ENCODE data around the gene CNGA2. TPM values are rescaled to one million over a fixed set of nuclear protein-coding genes. Genes with fewer than 3 reads are reported as not detected.
A peak's percentile ranks its signal among the peaks of the same experiment; 100 is the strongest.

Gene CNGA2
- not detected for total RNA-seq

DNA sequence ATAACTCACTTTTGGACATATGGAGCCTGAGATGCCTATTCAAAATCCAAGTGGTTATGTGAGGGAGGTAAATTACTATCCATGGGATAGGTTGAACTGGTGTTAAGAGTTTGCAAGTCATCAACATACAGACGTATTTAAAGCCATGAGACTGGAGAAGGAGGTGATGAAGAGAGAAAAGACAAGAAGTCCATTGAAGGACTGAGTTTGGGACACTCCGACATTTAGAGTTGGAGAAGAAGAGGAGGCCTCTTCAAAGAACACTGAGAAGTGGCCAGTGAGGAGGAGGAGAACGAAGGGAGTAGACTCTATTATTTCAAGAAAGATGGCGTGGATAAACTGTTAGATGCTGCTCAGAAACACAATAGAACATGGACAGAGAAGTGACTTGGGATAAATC lies at the start of gene CNGA2:
CNGA2 (plus strand) TSS at position 301 of the 400 bp plus-strand sequence. CDS start 3,738 bp downstream, outside the sequence.
- Histone ChIP-seq H3K4me1 (no peaks in the 10 kb centered on the region), H3K27me3 (no peaks in the 10 kb centered on the region), H3K36me3 (no peaks in the 10 kb centered on the region), H3K4me3 (no peak within 1 kb of the TSS), H3K27ac (no peak within 1 kb of the TSS), H3K9me3 (no peaks in the 10 kb centered on the region)
- no peak for DNase-seq (ENCODE audit: low spot score)
- TF ChIP-seq, protein P1, sequence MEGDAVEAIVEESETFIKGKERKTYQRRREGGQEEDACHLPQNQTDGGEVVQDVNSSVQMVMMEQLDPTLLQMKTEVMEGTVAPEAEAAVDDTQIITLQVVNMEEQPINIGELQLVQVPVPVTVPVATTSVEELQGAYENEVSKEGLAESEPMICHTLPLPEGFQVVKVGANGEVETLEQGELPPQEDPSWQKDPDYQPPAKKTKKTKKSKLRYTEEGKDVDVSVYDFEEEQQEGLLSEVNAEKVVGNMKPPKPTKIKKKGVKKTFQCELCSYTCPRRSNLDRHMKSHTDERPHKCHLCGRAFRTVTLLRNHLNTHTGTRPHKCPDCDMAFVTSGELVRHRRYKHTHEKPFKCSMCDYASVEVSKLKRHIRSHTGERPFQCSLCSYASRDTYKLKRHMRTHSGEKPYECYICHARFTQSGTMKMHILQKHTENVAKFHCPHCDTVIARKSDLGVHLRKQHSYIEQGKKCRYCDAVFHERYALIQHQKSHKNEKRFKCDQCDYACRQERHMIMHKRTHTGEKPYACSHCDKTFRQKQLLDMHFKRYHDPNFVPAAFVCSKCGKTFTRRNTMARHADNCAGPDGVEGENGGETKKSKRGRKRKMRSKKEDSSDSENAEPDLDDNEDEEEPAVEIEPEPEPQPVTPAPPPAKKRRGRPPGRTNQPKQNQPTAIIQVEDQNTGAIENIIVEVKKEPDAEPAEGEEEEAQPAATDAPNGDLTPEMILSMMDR (IDR thresholded peaks at IDR 0.05) = no peak

DNA sequence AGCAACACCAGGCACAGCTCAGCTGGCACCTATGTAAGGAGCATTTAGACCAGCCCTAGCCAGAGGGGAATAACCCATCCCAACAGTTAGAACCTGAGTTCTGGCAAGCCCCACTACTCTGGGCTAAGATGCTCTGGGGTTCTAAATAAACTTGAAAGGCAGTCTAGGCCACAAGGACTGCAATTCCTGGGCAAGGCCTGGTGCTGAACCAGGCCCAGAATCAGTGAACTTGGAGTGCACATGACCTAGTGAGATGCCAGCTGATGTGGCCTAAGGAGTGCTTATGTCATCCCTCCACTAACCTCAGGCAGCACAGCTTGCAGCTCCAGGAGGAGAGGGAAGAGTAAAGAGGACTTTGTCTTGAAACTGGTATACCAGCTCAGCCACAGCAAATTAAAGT lies 46.9 kb upstream of the CNGA2 start:
- peak; percentile 38 for DNase-seq (ENCODE audit: low spot score)
- Histone ChIP-seq H3K36me3 (no peaks in the 10 kb centered on the region), H3K4me1 (no peaks in the 10 kb centered on the region), H3K27me3 (no peaks in the 10 kb centered on the region), H3K4me3 (no peak overlapping the region), H3K27ac (no peak overlapping the region), H3K9me3 (no peaks in the 10 kb centered on the region)
- TF ChIP-seq, protein P1 (IDR thresholded peaks at IDR 0.05) = no peak

DNA sequence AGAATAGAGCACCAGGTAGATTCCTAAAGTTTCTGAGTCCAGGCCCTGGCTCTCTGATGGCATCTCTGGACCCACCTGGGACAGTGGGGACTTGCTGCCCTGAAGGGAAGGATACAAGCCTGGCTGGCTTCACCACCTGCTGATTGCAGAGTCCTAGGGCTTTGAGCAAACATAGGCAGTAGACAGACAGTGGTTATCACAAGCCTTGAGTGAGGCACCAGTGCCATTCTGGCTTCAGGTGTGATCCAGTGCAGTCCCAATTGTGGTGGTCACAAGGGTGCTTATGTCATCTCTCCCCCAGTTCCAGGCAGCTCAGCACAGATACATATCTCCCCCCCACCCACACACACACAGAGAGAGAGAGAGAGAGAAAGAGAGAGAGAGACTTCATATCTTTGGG lies 45.9 kb upstream of the CNGA2 start:
- Histone ChIP-seq H3K4me3 (no peak overlapping the region), H3K9me3 (no peaks in the 10 kb centered on the region), H3K4me1 (no peaks in the 10 kb centered on the region), H3K27ac (no peak overlapping the region), H3K27me3 (no peaks in the 10 kb centered on the region), H3K36me3 (no peaks in the 10 kb centered on the region)
- no peak for DNase-seq (ENCODE audit: low spot score)
- TF ChIP-seq, protein P1 (IDR thresholded peaks at IDR 0.05) = no peak

DNA sequence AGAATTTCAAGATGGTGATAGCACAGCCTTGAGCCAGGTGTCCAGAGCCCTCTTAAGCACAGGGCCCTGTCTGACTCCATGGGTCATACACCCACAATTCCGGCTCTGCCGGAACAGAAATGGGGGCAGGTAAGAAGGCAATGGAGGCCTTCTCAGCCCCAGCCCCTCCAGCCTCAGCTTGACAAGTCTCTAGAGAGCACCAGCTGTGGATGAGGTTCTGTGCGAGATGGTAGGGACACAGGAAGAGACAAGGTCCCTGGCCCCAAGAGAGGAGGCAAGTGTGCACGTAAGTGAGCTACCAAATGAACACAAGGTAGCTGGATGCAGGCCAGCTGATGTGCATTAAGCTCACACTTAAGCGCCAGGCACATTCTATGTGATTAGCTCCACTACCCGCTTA lies 41.7 kb upstream of the CNGA2 start:
- H3K27me3 ChIP-seq = no peaks in the 10 kb centered on the region
- no peaks in the 10 kb centered on the region for H3K36me3 ChIP-seq
- no peak overlapping the region for H3K27ac ChIP-seq
- no peak overlapping the region for H3K4me3 ChIP-seq
- no peak for DNase-seq (ENCODE audit: low spot score)
- TF ChIP-seq, protein P1 (IDR thresholded peaks at IDR 0.05) = no peak
- no peaks in the 10 kb centered on the region for H3K4me1 ChIP-seq
- no peaks in the 10 kb centered on the region for H3K9me3 ChIP-seq

DNA sequence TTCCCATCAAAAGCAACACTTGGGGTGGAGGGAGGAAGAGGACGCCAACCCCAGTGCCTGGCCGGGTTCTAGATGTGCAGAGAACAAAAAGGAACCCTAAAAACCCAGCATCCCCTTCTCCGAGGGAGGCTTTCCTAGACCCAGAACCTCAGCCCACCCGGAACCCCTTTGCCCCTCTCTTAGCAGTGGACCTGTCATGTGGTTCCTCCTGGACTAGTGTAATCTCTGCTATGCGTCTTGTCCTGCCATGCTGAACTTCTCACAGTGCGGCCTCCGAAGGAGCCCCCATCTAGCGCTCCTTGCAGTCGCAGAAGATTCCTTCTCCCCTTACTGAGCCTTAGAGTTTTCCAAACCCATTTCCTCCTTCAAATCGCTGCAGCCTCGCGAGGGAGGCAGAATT lies 40.4 kb upstream of the CNGA2 start:
- no peak for DNase-seq (ENCODE audit: low spot score)
- Histone ChIP-seq H3K36me3 (no peaks in the 10 kb centered on the region), H3K27me3 (no peaks in the 10 kb centered on the region), H3K4me1 (no peaks in the 10 kb centered on the region), H3K27ac (no peak overlapping the region), H3K4me3 (no peak overlapping the region), H3K9me3 (no peaks in the 10 kb centered on the region)
- TF ChIP-seq, protein P1 (IDR thresholded peaks at IDR 0.05) = no peak
